Gastroesophageal sphincter (tissue), 3 donors: ENCODE data around the gene CRIM1.

Experiments
- EP300 ChIP-seq: sonication (generic); formaldehyde crosslinking; IDR thresholded peaks from one replicate; pipeline ENCODE4 v1.6.1; 2017; ENCODE audit warnings: antibody characterized with exemption, mild to moderate bottlenecking
- POLR2A ChIP-seq, 2 donors: fragments of 450-650 bp; IDR thresholded peaks; one replicate each; pipeline ENCODE4 v1.6.1; 2017; ENCODE audit warnings: antibody characterized with exemption in 2 of 2, mild to moderate bottlenecking in 2 of 2, moderate library complexity in 1 of 2
- POLR2AphosphoS5 ChIP-seq: sonication (generic); formaldehyde crosslinking; IDR thresholded peaks from one replicate; pipeline ENCODE4 v1.6.1; 2017; ENCODE audit warnings: antibody characterized with exemption
- TF ChIP-seq, protein P1 (sequence below), 4 experiments: fragments of 200-600 bp in 2 of 4; fragments of 450-650 bp in 2 of 4; sonication (generic) in 1 of 4; IDR thresholded peaks; one replicate each; pipeline ENCODE4 v1.5.1; 2017 to 2019; ENCODE audit warnings: antibody characterized with exemption in 4 of 4, mild to moderate bottlenecking in 2 of 4, moderate library complexity in 2 of 4

DNA sequence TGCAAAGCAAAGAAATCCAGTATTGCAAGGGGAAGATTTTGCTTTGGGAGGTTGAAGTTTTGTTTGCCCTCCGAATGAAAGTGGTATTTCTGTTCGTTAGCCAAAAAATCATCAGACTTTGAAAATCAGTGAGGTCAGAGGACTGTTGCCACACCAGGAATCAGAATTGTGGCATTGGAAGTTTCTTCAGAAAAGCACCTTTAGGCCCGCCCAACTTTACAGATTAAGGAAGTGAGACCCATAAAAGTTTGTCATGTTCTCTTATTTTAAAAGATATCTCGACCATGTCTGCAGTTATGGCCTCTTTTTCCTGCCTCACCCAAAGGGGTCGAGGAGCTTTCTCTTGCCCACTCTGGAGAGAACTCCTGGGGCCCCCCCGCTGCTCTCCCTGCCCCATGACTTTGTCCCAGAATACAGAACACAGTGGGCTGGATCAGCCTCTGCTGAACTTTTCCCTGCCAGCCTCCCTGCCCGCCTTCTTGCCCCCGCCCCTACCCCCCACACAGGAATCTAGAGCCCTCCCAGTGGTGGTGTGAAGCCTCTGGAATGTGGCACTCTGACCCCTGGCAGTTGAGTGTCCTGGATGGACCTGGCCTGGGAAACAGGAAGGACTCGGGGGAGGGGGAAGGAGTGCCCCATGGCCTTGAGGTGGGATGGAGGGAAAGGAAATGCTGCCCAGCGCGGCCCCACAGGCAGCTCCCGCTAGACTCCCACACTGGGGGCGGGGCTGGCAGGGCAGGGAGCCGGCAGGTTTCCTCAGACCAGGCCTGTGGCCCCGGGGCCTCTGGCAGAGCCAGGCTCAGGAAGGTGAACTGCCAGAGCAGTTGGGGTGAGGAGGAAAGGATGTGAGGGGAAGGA is 25.3 kb downstream of the CRIM1 start:
- TF ChIP-seq, protein P1, sequence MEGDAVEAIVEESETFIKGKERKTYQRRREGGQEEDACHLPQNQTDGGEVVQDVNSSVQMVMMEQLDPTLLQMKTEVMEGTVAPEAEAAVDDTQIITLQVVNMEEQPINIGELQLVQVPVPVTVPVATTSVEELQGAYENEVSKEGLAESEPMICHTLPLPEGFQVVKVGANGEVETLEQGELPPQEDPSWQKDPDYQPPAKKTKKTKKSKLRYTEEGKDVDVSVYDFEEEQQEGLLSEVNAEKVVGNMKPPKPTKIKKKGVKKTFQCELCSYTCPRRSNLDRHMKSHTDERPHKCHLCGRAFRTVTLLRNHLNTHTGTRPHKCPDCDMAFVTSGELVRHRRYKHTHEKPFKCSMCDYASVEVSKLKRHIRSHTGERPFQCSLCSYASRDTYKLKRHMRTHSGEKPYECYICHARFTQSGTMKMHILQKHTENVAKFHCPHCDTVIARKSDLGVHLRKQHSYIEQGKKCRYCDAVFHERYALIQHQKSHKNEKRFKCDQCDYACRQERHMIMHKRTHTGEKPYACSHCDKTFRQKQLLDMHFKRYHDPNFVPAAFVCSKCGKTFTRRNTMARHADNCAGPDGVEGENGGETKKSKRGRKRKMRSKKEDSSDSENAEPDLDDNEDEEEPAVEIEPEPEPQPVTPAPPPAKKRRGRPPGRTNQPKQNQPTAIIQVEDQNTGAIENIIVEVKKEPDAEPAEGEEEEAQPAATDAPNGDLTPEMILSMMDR (IDR thresholded peaks at IDR 0.05): no peak
- TF ChIP-seq POLR2AphosphoS5 (peak; percentile 38), EP300 (no peak), POLR2A (IDR thresholded peaks at IDR 0.05) (no peak)
